Mucosa of descending colon (tissue), 3 donors: ENCODE data around the gene TMEM186. TPM values are rescaled to one million over a fixed set of nuclear protein-coding genes. Genes with fewer than 3 reads are reported as not detected.
"Not testable (repeated sequence)": the region's sequence is repeated elsewhere in the genome, so short reads cannot be mapped to it uniquely, and the experiment has no call there.

Source experiments
- ATAC-seq: fragments of 200-7000 bp; cut with Tn5 transposase; one replicate; pipeline ENCODE4 v1.9.1; 2020; ENCODE audit warnings: mild to moderate bottlenecking, moderate library complexity
- DNase-seq, 3 donors: peaks; one replicate each; pipeline ENCODE4 v3.0.0-alpha.2; 2020
- H3K36me3 ChIP-seq: fragments of 200-600 bp; one replicate; pipeline ENCODE4 v1.8.0; 2021; ENCODE audit warnings: low read depth, mild to moderate bottlenecking
- H3K4me1 ChIP-seq: fragments of 200-600 bp; one replicate; pipeline ENCODE4 v1.8.0; 2021; ENCODE audit warnings: low read depth, mild to moderate bottlenecking
- H3K4me3 ChIP-seq: fragments of 200-600 bp; one replicate; pipeline ENCODE4 v1.8.0; 2021; ENCODE audit warnings: mild to moderate bottlenecking
- H3K9me3 ChIP-seq: fragments of 200-600 bp; one replicate; pipeline ENCODE4 v1.8.0; 2021; ENCODE audit warnings: mild to moderate bottlenecking
- CTCF ChIP-seq: fragments of 200-600 bp; IDR thresholded peaks from one replicate; pipeline ENCODE4 v1.8.0; 2022; ENCODE audit warnings: antibody characterized with exemption, mild to moderate bottlenecking
- intact Hi-C, 2 donors: fragments of 100-400 bp; cut with DNase I in 1 of 2; cut with micrococcal nuclease in 1 of 2; formaldehyde crosslinking; loops; one replicate each; pipeline versions ENCODE4 v1.11.0 to v1.11.1; 2022; cut with DNase I, micrococcal nuclease
- total RNA-seq, 3 donors: library from RNA; stranded (reverse); fragmentation: NEBNext Ultra II Directional in 2 of 3; extraction: Animal tissue kit (Norgen Biotek cat#: 25700) in 2 of 3; gene quantifications; one replicate each; pipeline versions ENCODE4 v1.2.1 to v1.2.4, GENCODE V29; 2021 to 2023
- donor health status: DM: no; HTN: no; CAD: no; lungs with moderate emphysema.
- donor health status: DM: no; HTN: no; CAD: no.
- donor health status: DM: no; HTN: yes; CAD: no.

TMEM186 gene
- total RNA-seq, 3 donors from 2014 or later = 12.2 to 13.9 (median 13.2) TPM

DNA sequence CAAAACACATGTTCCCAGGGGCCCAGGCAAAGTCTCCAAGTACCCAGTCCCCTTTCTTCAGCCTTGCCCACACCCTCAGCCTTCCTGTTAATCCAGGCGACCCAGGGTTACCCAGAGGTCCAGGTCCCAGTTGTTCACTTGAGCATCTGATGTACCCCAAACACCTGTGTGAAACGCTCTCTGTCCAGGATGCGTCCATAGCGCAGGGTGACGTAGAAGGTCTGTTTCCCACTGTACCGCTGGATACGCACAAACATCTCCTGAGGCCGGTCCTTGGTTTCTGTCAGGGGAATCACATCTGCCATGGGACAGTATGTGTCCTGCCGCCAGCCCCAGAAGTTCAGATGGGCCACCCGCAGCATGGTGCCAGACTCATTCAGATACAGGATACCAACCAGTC is 1.6 kb downstream of the TMEM186 start:
- DNase-seq (no peak), ATAC-seq (no peak)
- H3K36me3 ChIP-seq = no peaks in the 10 kb centered on the region
- no peak for TF ChIP-seq CTCF
- H3K9me3 ChIP-seq = no peaks in the 10 kb centered on the region
- H3K4me3 ChIP-seq = no peak overlapping the region
- peaks cover 27% of the 10 kb centered on the region for H3K4me1 ChIP-seq
- intact Hi-C loops = no loop called here

- intact Hi-C loops = no loop called here
- H3K9me3 ChIP-seq = no peaks in the 10 kb centered on the region
- H3K36me3 ChIP-seq = no peaks in the 10 kb centered on the region
- no peak overlapping the region for H3K4me3 ChIP-seq
- no peak for ATAC-seq
- H3K4me1 ChIP-seq = peaks cover 23% of the 10 kb centered on the region
- TF ChIP-seq CTCF = no peak
- no peak for DNase-seq
These were observed 2.3 kb downstream of the TMEM186 start for GRCh38 chr16:8795091-8795490.

- no peaks in the 10 kb centered on the region for H3K9me3 ChIP-seq
- intact Hi-C loops = loop anchor here in 1 of 2 donors (10.0 kb wide), 1 partner anchor 114 kb away; the partner anchor contains the start of gene ABAT
- peak; percentile 94 for ATAC-seq
- H3K4me1 ChIP-seq = peaks cover 12% of the 10 kb centered on the region
- DNase-seq = peak in 1 of 3 donors; percentile 89
- H3K4me3 ChIP-seq = no peak overlapping the region
- TF ChIP-seq CTCF = no peak
- H3K36me3 ChIP-seq = no peaks in the 10 kb centered on the region
These were observed 8.8 kb downstream of the TMEM186 start for GRCh38 chr16:8788578-8789172.

DNA sequence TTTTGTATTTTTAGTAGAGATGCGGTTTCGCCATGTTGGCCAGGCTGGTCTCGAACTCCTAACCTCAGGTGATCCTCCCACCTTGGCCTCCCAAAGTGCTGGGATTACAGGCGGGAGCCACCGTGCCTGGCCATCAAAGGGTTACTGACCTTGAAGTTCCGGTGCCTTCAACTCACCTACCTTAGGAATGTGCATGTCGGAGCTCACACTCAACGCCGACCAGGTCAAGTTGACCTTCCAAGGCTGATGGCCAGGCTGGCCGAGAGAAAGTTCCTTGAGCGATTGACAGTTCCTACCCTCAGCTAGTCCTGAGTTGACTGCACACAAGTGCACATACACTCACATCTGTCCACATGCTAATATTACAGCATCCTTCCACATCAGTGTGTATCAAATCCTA is 11.1 kb downstream of the TMEM186 start:
- not testable (repeated sequence) for ATAC-seq, DNase-seq, H3K36me3 ChIP-seq, H3K4me3 ChIP-seq, H3K9me3 ChIP-seq
- intact Hi-C loops = loop anchor here in 1 of 2 donors (10.0 kb wide), 1 partner anchor 112 kb away; the partner anchor contains the start of gene ABAT
- peaks cover 12% of the 10 kb centered on the region for H3K4me1 ChIP-seq

- Histone ChIP-seq H3K4me3 (no peak overlapping the region), H3K9me3 (no peaks in the 10 kb centered on the region), H3K36me3 (no peaks in the 10 kb centered on the region), H3K4me1 (peaks cover 12% of the 10 kb centered on the region)
- no peak for ATAC-seq
- no peak for DNase-seq
- no peak for TF ChIP-seq CTCF
- intact Hi-C loops = loop anchor here in 1 of 2 donors (10.0 kb wide), 1 partner anchor 111 kb away; the partner anchor contains the start of gene ABAT
These were observed 12.0 kb downstream of the TMEM186 start for GRCh38 chr16:8785408-8785807.

DNA sequence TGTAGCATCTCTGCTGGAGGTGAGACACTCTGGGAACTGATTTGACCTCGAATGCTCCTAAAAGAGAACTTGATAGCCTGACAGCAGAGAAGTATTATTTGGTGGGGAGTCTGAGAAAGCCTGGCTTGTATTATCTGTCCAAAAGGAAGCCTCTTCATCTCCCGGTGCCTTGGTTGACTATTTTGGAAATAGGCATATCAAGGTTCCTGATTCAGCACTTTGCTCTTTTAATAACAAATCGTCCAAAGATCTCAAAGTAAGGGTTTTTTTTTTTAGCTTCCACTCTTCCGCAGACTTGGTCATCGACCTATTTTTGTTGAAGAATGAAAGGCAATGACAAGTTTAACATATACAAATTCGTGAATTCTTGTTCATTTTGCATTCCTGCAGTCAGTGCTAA is 14.8 kb downstream of the TMEM186 start:
- Histone ChIP-seq H3K4me1 (no peaks in the 10 kb centered on the region), H3K4me3 (no peak overlapping the region), H3K36me3 (no peaks in the 10 kb centered on the region), H3K9me3 (no peaks in the 10 kb centered on the region)
- intact Hi-C loops = loop anchor here in 1 of 2 donors (10.0 kb wide), 1 partner anchor 108 kb away; the partner anchor contains the start of gene ABAT
- no peak for TF ChIP-seq CTCF
- no peak for ATAC-seq
- DNase-seq = no peak
